Parathyroid adenoma (tissue), 2 donors: ENCODE measurements around the gene PTPRD.

Experiments used
- H2AFZ ChIP-seq: fragments of 300-600 bp; sonication (generic); one replicate; pipeline ENCODE4 v1.7.0; 2017; ENCODE audit warnings: antibody characterized with exemption, mild to moderate bottlenecking
- H3K27ac ChIP-seq: fragments of 300-600 bp; sonication (generic); one replicate; pipeline ENCODE4 v1.7.0; 2017
- H3K27me3 ChIP-seq: fragments of 300-600 bp; sonication (generic); one replicate; pipeline ENCODE4 v1.7.0; 2017; ENCODE audit warnings: low read length; ENCODE audit not compliant: control insufficient read depth, insufficient read depth
- H3K36me3 ChIP-seq: fragments of 300-600 bp; sonication (generic); one replicate; pipeline ENCODE4 v1.7.0; 2017; ENCODE audit warnings: low read length; ENCODE audit not compliant: control insufficient read depth, insufficient read depth
- H3K4me1 ChIP-seq: fragments of 300-600 bp; sonication (generic); one replicate; pipeline ENCODE4 v1.7.0; 2017; ENCODE audit warnings: control low read depth
- H3K4me2 ChIP-seq: fragments of 300-600 bp; sonication (generic); one replicate; pipeline ENCODE4 v1.7.0; 2017; ENCODE audit warnings: low read length
- H3K4me3 ChIP-seq: fragments of 300-600 bp; sonication (generic); one replicate; pipeline ENCODE4 v1.7.0; 2017; ENCODE audit warnings: low read depth, low read length
- H3K79me2 ChIP-seq: fragments of 300-600 bp; sonication (generic); one replicate; pipeline ENCODE4 v1.7.0; 2017; ENCODE audit warnings: control low read depth
- H3K9ac ChIP-seq: fragments of 300-600 bp; sonication (generic); one replicate; pipeline ENCODE4 v1.7.0; 2017; ENCODE audit warnings: mild to moderate bottlenecking
- H3K9me3 ChIP-seq: fragments of 300-600 bp; sonication (generic); one replicate; pipeline ENCODE4 v1.7.0; 2017; ENCODE audit warnings: low read length; ENCODE audit not compliant: control insufficient read depth
- TF ChIP-seq, protein P1 (sequence below): fragments of 300-600 bp; sonication (generic); IDR thresholded peaks from one replicate; pipeline ENCODE4 v1.7.0; 2017; ENCODE audit warnings: antibody characterized with exemption, mild to moderate bottlenecking
- donor health status: primary hyperparathyroidism.

Gene PTPRD

DNA sequence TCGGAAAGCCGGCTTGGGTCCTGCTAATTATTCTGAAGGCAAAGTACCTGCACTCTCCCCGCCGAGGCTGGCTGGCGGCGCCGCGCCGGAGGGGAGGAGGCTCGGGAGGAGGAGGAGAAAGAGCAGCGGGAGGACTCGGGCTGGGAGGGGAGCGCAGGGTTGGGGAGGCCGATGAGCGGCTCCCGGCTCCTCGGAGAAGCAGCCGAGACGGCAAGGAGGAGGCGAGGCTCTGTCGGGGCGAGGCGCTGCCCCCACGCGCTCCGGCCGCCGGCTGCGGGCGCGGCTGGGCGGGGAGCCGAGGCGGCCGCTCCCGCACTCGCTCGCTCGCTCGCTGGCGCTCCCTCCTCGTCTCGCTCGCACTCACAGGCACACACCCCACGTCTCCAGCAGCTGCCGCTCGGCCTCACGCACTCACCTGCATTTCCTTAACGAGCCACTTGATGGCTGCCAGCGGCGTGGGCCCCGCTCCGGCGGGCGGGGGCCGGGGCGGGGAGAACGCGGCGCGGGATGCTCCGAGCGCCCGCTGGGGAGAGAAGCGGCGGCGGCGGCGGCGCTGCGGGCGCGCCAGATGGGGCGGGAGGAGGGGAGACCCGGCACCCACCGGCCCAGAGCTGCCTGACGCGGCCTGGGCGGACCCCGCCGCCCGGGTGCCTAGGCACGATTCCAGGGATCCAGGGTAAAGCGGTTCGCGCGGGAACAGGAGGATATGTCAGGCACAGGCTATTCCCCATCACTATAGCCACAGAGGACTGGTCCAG, at the start of gene PTPRD:
PTPRD (minus strand) TSS at position 362 of the 758 bp plus-strand sequence.
- H3K9ac ChIP-seq = no peak within 1 kb of the TSS
- peaks cover 4% of the 10 kb centered on the region for H3K27me3 ChIP-seq
- H3K79me2 ChIP-seq = no peaks in the 10 kb centered on the region
- H3K4me3 ChIP-seq = peak within 1 kb of the TSS; percentile 4
- no peaks in the 10 kb centered on the region for H3K4me1 ChIP-seq
- H2AFZ ChIP-seq = peak within 1 kb of the TSS; percentile 42
- peak within 1 kb of the TSS; percentile 33 for H3K4me2 ChIP-seq
- TF ChIP-seq, protein P1, sequence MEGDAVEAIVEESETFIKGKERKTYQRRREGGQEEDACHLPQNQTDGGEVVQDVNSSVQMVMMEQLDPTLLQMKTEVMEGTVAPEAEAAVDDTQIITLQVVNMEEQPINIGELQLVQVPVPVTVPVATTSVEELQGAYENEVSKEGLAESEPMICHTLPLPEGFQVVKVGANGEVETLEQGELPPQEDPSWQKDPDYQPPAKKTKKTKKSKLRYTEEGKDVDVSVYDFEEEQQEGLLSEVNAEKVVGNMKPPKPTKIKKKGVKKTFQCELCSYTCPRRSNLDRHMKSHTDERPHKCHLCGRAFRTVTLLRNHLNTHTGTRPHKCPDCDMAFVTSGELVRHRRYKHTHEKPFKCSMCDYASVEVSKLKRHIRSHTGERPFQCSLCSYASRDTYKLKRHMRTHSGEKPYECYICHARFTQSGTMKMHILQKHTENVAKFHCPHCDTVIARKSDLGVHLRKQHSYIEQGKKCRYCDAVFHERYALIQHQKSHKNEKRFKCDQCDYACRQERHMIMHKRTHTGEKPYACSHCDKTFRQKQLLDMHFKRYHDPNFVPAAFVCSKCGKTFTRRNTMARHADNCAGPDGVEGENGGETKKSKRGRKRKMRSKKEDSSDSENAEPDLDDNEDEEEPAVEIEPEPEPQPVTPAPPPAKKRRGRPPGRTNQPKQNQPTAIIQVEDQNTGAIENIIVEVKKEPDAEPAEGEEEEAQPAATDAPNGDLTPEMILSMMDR = no peak
- H3K9me3 ChIP-seq = no peaks in the 10 kb centered on the region
- H3K36me3 ChIP-seq = no peaks in the 10 kb centered on the region
- H3K27ac ChIP-seq = no peak within 1 kb of the TSS

DNA sequence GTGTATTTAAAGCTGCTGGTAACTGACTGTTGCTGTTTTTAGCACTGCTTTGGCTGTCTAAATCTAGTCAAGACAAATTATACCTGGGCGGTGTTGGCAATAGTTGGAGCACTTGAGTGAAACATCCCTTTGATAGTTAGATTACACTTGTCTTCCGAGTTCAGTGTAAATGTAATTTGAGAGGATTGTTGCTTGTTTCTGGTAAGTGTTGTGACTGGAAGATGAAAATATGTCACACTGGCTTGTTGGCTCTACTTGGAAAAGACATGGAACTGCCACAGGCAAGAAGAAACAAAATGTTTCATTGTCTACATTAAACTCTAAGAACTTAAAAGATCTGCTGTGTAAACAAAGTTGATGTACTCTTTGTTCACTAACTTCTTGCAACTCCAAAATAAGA, 49.2 kb upstream of the PTPRD start:
- no peaks in the 10 kb centered on the region for H3K36me3 ChIP-seq
- no peaks in the 10 kb centered on the region for H3K9me3 ChIP-seq
- H3K27ac ChIP-seq = no peak overlapping the region
- TF ChIP-seq, protein P1 = no peak
- no peaks in the 10 kb centered on the region for H3K79me2 ChIP-seq
- H3K4me1 ChIP-seq = no peaks in the 10 kb centered on the region
- no peak overlapping the region for H2AFZ ChIP-seq
- no peak overlapping the region for H3K4me3 ChIP-seq
- H3K9ac ChIP-seq = no peak overlapping the region
- H3K4me2 ChIP-seq = no peak overlapping the region
- no peaks in the 10 kb centered on the region for H3K27me3 ChIP-seq

DNA sequence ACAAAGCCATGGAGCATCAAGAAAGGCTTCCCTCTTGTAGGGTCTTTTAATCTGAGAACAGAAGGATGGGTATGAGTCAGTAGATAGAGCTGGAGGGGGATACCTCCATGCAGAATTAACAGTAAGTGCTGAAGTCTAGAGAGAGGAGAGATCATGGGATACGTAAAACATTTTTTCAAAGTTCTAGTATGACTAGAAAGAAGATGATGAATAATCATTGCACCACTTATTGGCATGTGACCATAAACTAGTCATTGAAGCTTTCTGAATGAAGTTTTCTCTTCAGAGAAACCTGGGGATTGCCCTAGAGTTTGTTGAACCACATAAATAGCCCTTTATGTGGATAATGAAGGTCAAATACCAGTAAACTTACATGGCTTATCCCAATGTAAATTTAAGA, 48.6 kb upstream of the PTPRD start:
- no peak overlapping the region for H3K4me2 ChIP-seq
- H3K36me3 ChIP-seq = no peaks in the 10 kb centered on the region
- H3K79me2 ChIP-seq = no peaks in the 10 kb centered on the region
- no peak overlapping the region for H3K4me3 ChIP-seq
- no peaks in the 10 kb centered on the region for H3K9me3 ChIP-seq
- TF ChIP-seq, protein P1 = no peak
- no peak overlapping the region for H3K27ac ChIP-seq
- H3K4me1 ChIP-seq = no peaks in the 10 kb centered on the region
- H3K9ac ChIP-seq = no peak overlapping the region
- H3K27me3 ChIP-seq = no peaks in the 10 kb centered on the region
- no peak overlapping the region for H2AFZ ChIP-seq

DNA sequence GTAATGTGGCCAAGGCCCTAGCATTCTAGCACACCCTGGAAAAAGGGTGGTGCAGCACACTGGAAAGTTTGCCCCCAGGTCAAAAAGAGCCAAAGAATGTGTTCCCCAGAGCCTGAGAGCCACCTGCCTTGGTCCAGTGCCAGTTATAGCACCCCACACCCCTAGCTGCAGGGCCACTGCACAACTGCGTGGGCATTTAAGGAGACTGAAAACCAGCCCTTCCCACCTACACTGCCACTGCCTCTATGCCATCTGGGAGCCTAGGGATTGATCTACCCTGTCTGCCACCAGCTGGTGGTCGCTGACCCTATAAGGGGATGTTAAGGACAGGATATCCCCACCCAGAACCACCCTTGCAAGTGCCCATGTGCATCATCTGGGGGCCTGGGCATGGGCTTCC, 38.2 kb upstream of the PTPRD start:
- TF ChIP-seq, protein P1 = no peak
- H3K4me2 ChIP-seq = no peak overlapping the region

DNA sequence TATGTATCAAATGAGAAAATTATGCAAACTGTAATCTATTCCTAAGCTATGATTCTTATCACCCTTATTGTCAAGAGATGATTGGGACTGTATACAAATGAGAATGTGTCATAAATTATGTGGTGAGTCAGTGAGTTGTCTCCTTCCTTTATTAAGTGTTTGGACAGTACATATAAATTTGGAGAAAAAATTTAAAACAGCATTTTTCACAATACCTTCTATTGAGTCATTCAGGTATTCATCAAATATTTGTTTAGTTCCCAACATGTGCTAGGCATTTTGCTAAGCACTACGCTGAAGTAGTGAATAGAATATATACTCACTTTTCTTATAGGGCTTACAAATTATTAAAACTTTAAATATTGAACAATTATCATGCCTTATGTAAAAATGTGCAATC, 36.3 kb upstream of the PTPRD start:
- H3K4me2 ChIP-seq = no peak overlapping the region
- no peaks in the 10 kb centered on the region for H3K36me3 ChIP-seq
- H3K79me2 ChIP-seq = no peaks in the 10 kb centered on the region
- no peak overlapping the region for H2AFZ ChIP-seq
- H3K27ac ChIP-seq = no peak overlapping the region
- H3K4me3 ChIP-seq = no peak overlapping the region
- no peak overlapping the region for H3K9ac ChIP-seq
- peaks cover 2% of the 10 kb centered on the region for H3K27me3 ChIP-seq
- no peaks in the 10 kb centered on the region for H3K9me3 ChIP-seq
- TF ChIP-seq, protein P1 = no peak
- no peaks in the 10 kb centered on the region for H3K4me1 ChIP-seq

More for the DNA sequence above, 38.2 kb upstream of the PTPRD start:
- Histone ChIP-seq H3K4me1 (no peaks in the 10 kb centered on the region), H3K27ac (no peak overlapping the region), H3K9ac (no peak overlapping the region), H3K36me3 (no peaks in the 10 kb centered on the region), H3K4me3 (no peak overlapping the region), H2AFZ (no peak overlapping the region), H3K79me2 (no peaks in the 10 kb centered on the region), H3K9me3 (no peaks in the 10 kb centered on the region), H3K27me3 (peaks cover 2% of the 10 kb centered on the region)
